NB4 (cell line): ENCODE data around the gene ECM2.

Experiments
- DNase-seq: peaks from one replicate; pipeline ENCODE4 v3.0.0; 2010; ENCODE audit warnings: low read depth
- H3K4me3 ChIP-seq: one replicate; pipeline ENCODE4 v1.5.1; 2011; ENCODE audit warnings: mild to moderate bottlenecking, low read depth, low read length, moderate library complexity
- CTCF ChIP-seq: IDR thresholded peaks from one replicate; pipeline ENCODE4 v1.5.1; 2012; ENCODE audit warnings: low read depth, low read length
- MAX ChIP-seq: IDR thresholded peaks from 2 replicates; pipeline ENCODE4 v1.6.1; 2011; ENCODE audit warnings: low read depth, low read length
- MYC ChIP-seq: IDR thresholded peaks from 2 replicates; pipeline ENCODE4 v1.6.1; 2011; ENCODE audit warnings: low read depth, low read length
- POLR2A ChIP-seq: IDR thresholded peaks from 2 replicates; pipeline ENCODE4 v1.6.1; 2011; ENCODE audit warnings: mild to moderate bottlenecking; ENCODE audit not compliant: insufficient read length; ENCODE audit errors: extremely low read depth

ECM2 gene

GRCh38 chr9:92516521-92516920, 19.3 kb downstream of the ECM2 start:
- H3K4me3 ChIP-seq, result no peak overlapping the region
- DNase-seq, result no peak
- no peak for TF ChIP-seq POLR2A

GRCh38 chr9:92514635-92515034, 21.2 kb downstream of the ECM2 start:
- H3K4me3 ChIP-seq, result no peak overlapping the region
- TF ChIP-seq CTCF, result no peak
- DNase-seq, result no peak

GRCh38 chr9:92513349-92513748, 22.4 kb downstream of the ECM2 start:
- no peak overlapping the region for H3K4me3 ChIP-seq
- no peak for TF ChIP-seq MYC
- TF ChIP-seq CTCF, result no peak
- no peak for TF ChIP-seq MAX
- no peak for TF ChIP-seq POLR2A
- DNase-seq, result no peak

GRCh38 chr9:92512622-92513021, 23.2 kb downstream of the ECM2 start:
- TF ChIP-seq CTCF (no peak), POLR2A (no peak), MAX (no peak)
- H3K4me3 ChIP-seq, result no peak overlapping the region
- DNase-seq, result no peak

GRCh38 chr9:92510747-92511146, 25.0 kb downstream of the ECM2 start:
- no peak overlapping the region for H3K4me3 ChIP-seq
- TF ChIP-seq CTCF (no peak), POLR2A (no peak), MAX (no peak), MYC (no peak)
- DNase-seq, result no peak

- H3K4me3 ChIP-seq, result no peak overlapping the region
- DNase-seq, result no peak
- TF ChIP-seq POLR2A, result no peak
Measured at GRCh38 chr9:92509050-92509449, 26.7 kb downstream of the ECM2 start.

GRCh38 chr9:92508018-92508820, 27.6 kb downstream of the ECM2 start:
- no peak for DNase-seq
- H3K4me3 ChIP-seq, result no peak overlapping the region

More at GRCh38 chr9:92508018-92508820, 27.6 kb downstream of the ECM2 start:
- TF ChIP-seq MAX, result no peak
- no peak for TF ChIP-seq POLR2A
- TF ChIP-seq CTCF, result no peak
- TF ChIP-seq MYC, result no peak
